DOHH2 (cell line): ENCODE data around the gene ALPG.
A peak's percentile ranks its signal among the peaks of the same experiment; 100 is the strongest.
"Not testable (repeated sequence)": the region's sequence is repeated elsewhere in the genome, so short reads cannot be mapped to it uniquely, and the experiment has no call there.

Experiments used
- CTCF ChIP-seq: fragments of 200-600 bp; sonication (generic); IDR thresholded peaks from one replicate; pipeline ENCODE4 v1.5.1; 2014; ENCODE audit warnings: antibody characterized with exemption, mild to moderate bottlenecking, low read depth, low read length; ENCODE audit not compliant: poor library complexity, severe bottlenecking
- EZH2phosphoT487 ChIP-seq: fragments of 200-600 bp; sonication (generic); IDR thresholded peaks from 2 replicates; pipeline ENCODE4 v1.6.1; 2017; ENCODE audit warnings: borderline replicate concordance, mild to moderate bottlenecking, antibody characterized with exemption, low read length, moderate library complexity, mixed read lengths

- TF ChIP-seq CTCF = peak; percentile 39
- not testable (repeated sequence) for TF ChIP-seq EZH2phosphoT487
Observed at GRCh38 chr2:232446266-232446777, 39.7 kb downstream of the ALPG start.
